GM12874 (cell line): ENCODE results near the gene ARHGDIB.

Experiments used
- TF ChIP-seq, protein P1 (sequence below): IDR thresholded peaks from 2 replicates; pipeline ENCODE4 v1.5.1; 2011; ENCODE audit warnings: low read depth, mild to moderate bottlenecking, control low read depth, low read length, moderate library complexity; ENCODE audit not compliant: insufficient read depth

Gene ARHGDIB

DNA sequence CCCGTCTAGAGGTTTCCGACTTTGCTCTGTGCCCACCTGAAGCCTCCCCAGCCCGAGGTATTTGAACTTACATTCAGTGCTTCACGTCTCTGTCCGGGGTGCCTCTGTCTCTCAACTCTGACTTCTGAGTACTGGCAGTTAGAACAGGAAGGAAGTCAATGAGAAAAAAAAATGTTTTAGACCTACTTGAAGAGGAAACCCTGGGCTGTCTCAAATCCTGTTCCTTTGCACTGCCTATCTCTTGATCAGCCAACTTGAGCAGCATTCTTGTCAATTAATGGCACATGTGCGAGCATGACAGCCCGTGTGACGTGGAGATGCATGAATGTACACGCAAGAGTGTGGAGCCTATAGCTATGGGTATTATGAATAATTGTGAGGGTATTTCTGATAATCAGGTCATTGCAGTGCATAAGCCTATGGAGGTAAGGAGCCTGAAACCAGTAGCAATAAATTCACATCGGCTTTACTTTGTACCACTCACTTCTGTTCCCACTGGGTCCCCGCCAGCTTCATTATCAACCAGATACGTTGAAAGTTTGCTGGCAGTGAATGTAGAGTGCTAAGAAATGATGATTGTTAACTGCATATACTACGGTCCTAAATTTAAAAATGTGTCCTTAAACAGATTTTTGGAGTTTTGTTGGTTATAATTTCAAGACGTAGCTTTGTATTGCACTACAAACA is at the start of gene ARHGDIB:
ARHGDIB (minus strand) TSS at position 136 of the 687 bp plus-strand sequence. CDS start 10,889 bp downstream, outside the sequence.
- TF ChIP-seq, protein P1, sequence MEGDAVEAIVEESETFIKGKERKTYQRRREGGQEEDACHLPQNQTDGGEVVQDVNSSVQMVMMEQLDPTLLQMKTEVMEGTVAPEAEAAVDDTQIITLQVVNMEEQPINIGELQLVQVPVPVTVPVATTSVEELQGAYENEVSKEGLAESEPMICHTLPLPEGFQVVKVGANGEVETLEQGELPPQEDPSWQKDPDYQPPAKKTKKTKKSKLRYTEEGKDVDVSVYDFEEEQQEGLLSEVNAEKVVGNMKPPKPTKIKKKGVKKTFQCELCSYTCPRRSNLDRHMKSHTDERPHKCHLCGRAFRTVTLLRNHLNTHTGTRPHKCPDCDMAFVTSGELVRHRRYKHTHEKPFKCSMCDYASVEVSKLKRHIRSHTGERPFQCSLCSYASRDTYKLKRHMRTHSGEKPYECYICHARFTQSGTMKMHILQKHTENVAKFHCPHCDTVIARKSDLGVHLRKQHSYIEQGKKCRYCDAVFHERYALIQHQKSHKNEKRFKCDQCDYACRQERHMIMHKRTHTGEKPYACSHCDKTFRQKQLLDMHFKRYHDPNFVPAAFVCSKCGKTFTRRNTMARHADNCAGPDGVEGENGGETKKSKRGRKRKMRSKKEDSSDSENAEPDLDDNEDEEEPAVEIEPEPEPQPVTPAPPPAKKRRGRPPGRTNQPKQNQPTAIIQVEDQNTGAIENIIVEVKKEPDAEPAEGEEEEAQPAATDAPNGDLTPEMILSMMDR: no peak

DNA sequence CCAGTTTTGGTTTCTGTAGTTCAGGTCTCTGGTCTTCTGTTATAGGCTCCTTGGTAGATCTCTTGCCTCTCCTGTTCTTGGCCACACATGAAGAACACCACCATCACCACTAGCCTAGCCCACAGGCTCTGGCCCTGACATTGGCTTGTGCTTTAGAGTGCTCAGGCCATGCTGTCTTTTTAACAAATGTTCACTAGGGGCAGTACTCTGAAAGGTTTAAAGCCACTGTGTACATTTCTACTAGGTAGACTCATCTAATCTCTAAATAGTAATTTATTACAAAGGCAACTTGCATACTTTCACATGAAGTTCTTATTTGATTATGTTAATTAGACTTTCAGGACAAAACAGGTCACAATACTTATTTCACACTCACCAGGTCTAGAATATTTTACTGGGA is 49.8 kb upstream of the ARHGDIB start:
- TF ChIP-seq, protein P1: no peak

DNA sequence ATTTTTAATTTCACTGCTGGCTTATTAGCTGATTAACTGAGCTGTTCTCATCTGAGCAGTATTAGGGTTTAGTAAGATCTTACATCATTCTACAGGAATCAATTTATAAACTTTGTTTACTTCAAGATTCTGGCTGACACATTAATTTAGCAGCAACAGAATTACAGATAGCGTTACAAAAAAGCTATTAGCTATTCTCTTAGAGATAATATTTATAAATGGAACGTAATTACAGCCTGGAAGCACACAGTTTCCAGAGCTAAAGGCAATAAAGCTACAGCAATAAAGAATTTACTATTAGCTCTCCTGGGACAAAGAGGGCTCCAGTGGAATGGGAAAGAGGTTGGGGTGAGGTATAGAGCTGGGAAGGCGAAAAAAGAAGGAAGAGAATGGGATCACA is 46.1 kb upstream of the ARHGDIB start:
- TF ChIP-seq, protein P1: no peak

DNA sequence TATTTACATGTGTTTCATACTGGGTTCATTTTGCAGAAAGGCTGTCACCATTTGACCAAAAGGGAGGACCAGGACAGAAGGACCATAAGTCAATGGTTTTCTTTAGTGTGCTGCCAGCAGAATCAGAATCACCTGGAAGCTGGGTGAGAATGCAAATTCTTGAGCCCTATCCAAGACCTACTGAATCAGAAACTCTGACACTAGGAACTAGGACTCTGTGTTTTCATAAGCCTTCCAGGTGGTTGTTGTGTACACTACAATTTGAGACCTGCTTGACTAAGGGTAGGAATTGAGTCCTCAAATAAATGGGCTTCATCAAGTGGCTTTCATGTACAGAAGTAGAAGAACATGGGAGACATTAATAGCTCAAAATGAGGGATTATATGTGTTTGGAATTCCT is 43.7 kb upstream of the ARHGDIB start:
- TF ChIP-seq, protein P1: no peak

DNA sequence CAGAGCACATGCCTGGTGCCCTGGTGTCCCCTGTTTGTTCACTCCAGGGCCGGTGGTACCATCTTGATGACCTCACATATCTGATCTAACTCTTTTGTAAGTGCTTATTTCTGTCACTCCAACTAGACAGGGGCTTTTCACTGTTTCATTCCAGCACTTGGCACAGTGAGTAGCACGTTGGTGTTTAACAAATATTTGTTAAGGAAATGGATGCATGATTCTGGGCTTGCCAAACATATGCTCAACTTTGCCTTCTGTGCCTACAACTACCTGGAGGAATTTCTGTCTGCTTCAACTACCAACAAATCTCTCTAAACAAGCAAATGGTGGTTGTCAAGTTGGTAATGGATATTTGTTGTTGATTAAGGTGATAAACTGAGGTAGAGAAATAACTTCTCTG is 43.0 kb upstream of the ARHGDIB start:
- TF ChIP-seq, protein P1: no peak

DNA sequence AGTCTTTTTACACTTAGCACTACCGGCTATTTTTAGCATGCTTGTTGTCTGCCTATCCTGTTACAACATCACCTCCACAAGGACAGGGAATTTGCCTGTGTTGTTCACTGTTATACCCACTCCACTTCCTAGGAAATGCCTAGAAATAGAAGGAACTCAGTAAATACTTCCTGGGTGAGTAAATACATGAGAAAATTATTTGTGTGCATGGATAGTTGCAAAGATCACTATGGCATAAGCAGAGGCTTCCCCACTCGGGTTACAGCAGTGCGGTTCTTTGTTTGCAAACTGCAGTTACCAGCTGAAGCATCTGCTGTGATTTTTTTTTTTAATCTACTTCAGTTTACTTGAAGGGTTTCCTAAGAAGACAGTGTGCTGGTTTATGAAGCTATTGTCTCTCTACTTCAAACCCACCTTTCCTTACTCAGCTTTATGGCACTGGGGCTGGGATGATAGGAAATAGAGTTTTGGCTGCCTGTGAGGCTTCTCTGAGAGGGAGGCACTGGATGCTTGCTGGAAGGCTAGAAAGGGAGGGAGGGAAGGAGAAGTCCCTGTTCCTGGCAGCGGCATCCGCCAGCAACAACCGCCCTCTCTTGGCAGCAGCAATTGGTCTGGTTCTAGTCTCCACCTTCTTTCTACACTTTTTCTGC is 40.5 kb upstream of the ARHGDIB start:
- TF ChIP-seq, protein P1: no peak

DNA sequence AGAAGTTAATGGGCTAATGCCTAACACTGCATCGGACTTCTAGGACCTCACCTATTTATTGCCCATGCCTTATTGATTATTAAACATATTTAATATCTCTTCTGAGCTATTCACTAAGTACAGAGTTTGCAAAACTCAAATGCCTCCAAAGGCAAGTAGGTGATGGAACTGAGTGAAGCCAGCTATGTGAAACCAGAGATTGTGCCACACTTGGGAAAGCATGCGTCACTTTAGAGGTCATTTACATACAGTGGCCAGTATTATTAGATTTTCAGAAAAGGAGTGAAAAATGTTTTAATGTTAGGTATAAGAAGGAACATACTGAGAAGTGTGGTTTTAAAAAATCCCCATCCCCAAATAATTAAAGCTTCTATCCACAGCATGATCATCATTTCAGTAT is 39.2 kb upstream of the ARHGDIB start:
- TF ChIP-seq, protein P1: no peak
